AG10803 (cell line): ENCODE data around the gene NAALADL2.
"Not testable (repeated sequence)": the region's sequence is repeated elsewhere in the genome, so short reads cannot be mapped to it uniquely, and the experiment has no call there.

Experiments used
- DNase-seq: peaks from one replicate; pipeline ENCODE4 v3.0.0; 2010; ENCODE audit warnings: low read depth
- H3K4me3 ChIP-seq: 2 replicates; pipeline ENCODE4 v1.5.1; 2011; ENCODE audit warnings: mild to moderate bottlenecking, low read length, control low read depth
- CTCF ChIP-seq: conservative IDR thresholded peaks from 2 replicates; pipeline ENCODE4 v1.5.1; 2011; ENCODE audit warnings: mild to moderate bottlenecking, low read length, control low read depth, inconsistent platforms

Gene NAALADL2

GRCh38 chr3:175777495-175777894 is 918.4 kb downstream of the NAALADL2 start:
- H3K4me3 ChIP-seq, result no peak overlapping the region
- peak; percentile 39 for DNase-seq
- no peak for TF ChIP-seq CTCF

- TF ChIP-seq CTCF, result no peak
- no peak for DNase-seq
- H3K4me3 ChIP-seq, result no peak overlapping the region
These were observed 918.8 kb downstream of the NAALADL2 start for GRCh38 chr3:175777965-175778364.

- H3K4me3 ChIP-seq, result no peak overlapping the region
- no peak for DNase-seq
- TF ChIP-seq CTCF, result no peak
These were observed 919.9 kb downstream of the NAALADL2 start for GRCh38 chr3:175778994-175779393.

- H3K4me3 ChIP-seq, DNase-seq: not testable (repeated sequence)
These were observed 928.0 kb downstream of the NAALADL2 start for GRCh38 chr3:175787109-175787508.

- no peak for TF ChIP-seq CTCF
- DNase-seq, result no peak
- no peak overlapping the region for H3K4me3 ChIP-seq
These were observed 933.1 kb downstream of the NAALADL2 start for GRCh38 chr3:175792245-175792644.

- no peak overlapping the region for H3K4me3 ChIP-seq
- no peak for TF ChIP-seq CTCF
- DNase-seq, result no peak
These were observed 939.2 kb downstream of the NAALADL2 start for GRCh38 chr3:175798326-175798725.

GRCh38 chr3:175805825-175806224 is 946.7 kb downstream of the NAALADL2 start:
- no peak for TF ChIP-seq CTCF
- H3K4me3 ChIP-seq, result no peak overlapping the region
- no peak for DNase-seq

- H3K4me3 ChIP-seq, result no peak overlapping the region
- no peak for DNase-seq
- TF ChIP-seq CTCF, result no peak
These were observed 948.0 kb downstream of the NAALADL2 start for GRCh38 chr3:175807175-175807574.
